ENCODE results near the gene PRKAG1.

DNA sequence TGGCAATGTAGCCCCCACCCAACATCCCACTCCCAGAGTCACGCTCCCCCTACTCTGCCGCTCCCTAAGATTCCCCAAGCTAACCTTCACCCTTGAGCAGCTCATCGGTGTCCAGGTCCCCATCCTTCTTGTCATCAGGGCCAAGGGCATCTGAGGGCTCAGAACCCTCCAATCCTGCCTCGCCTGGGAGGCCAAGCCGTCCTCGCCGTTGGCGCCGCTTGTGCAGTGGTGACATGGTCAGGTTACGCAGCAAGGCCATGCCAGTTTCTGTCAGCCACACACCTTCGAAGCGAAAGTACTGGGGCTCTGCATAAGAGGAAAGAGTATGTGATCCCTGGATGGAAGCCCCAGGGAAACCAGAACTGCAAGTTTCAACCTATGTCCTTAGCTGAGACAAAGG, 26.1 kb upstream of the PRKAG1 start:
- TF ChIP-seq, protein P1, sequence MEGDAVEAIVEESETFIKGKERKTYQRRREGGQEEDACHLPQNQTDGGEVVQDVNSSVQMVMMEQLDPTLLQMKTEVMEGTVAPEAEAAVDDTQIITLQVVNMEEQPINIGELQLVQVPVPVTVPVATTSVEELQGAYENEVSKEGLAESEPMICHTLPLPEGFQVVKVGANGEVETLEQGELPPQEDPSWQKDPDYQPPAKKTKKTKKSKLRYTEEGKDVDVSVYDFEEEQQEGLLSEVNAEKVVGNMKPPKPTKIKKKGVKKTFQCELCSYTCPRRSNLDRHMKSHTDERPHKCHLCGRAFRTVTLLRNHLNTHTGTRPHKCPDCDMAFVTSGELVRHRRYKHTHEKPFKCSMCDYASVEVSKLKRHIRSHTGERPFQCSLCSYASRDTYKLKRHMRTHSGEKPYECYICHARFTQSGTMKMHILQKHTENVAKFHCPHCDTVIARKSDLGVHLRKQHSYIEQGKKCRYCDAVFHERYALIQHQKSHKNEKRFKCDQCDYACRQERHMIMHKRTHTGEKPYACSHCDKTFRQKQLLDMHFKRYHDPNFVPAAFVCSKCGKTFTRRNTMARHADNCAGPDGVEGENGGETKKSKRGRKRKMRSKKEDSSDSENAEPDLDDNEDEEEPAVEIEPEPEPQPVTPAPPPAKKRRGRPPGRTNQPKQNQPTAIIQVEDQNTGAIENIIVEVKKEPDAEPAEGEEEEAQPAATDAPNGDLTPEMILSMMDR (conservative IDR thresholded peaks at IDR 0.05; ENCODE audit: low read depth, low read length), result no peak
- TF ChIP-seq EZH2 (IDR thresholded peaks at IDR 0.05; ENCODE audit: low read length, unreplicated experiment), result no peak
